Measurements from ENCODE around the gene ZNF501.

Gene ZNF501

DNA sequence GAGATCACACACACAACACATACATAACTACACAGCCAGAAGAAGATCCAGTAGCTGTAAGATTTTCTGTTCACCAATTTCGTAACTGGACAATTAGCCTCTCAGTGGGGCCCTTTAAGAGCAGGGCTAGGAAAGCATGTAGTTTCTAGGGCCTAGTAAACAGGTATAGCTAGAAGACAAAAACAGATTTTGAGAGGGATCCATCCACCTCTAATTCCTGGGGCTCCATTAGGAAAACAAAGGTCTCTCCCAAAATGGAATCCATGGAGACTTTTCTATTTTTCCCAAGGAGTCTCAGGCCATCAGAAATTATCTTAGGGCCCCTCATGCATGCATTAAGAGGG lies 42.6 kb downstream of the ZNF501 start:
- no peak overlapping the region for H3K27ac ChIP-seq
- no peaks in the 10 kb centered on the region for H3K27me3 ChIP-seq
- H3K4me1 ChIP-seq (ENCODE audit: control insufficient read depth in 1 of 2, insufficient read depth in 1 of 2, low read depth in 1 of 2, low read length in 1 of 2) = no peaks in the 10 kb centered on the region
- TF ChIP-seq, protein P1, sequence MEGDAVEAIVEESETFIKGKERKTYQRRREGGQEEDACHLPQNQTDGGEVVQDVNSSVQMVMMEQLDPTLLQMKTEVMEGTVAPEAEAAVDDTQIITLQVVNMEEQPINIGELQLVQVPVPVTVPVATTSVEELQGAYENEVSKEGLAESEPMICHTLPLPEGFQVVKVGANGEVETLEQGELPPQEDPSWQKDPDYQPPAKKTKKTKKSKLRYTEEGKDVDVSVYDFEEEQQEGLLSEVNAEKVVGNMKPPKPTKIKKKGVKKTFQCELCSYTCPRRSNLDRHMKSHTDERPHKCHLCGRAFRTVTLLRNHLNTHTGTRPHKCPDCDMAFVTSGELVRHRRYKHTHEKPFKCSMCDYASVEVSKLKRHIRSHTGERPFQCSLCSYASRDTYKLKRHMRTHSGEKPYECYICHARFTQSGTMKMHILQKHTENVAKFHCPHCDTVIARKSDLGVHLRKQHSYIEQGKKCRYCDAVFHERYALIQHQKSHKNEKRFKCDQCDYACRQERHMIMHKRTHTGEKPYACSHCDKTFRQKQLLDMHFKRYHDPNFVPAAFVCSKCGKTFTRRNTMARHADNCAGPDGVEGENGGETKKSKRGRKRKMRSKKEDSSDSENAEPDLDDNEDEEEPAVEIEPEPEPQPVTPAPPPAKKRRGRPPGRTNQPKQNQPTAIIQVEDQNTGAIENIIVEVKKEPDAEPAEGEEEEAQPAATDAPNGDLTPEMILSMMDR (IDR thresholded peaks at IDR 0.05) = no peak
- peaks cover 18% of the 10 kb centered on the region for H3K36me3 ChIP-seq
- peaks cover 15% of the 10 kb centered on the region for H3K9me3 ChIP-seq
- H3K4me3 ChIP-seq (ENCODE audit: low read depth in 1 of 2, low read length in 1 of 2) = no peak overlapping the region

DNA sequence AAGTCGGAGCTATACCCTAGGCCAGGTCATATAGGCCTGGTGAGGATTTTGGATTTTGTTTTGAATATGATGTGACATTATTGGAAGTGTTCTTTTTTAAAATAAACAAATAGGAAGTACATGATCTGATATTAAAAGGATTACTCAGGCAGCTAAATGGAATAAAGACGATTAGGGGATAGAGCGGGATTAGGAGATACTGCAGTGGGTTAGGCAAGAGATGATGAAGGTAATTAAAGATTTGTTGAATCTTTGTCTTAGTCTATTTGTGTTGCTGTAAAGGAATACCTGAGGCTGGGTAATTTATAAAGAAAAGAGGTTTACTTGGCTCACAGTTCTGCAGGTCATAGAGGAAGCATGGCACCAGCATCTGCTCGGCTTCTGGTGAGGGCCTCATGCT lies 53.5 kb downstream of the ZNF501 start:
- Histone ChIP-seq H3K4me3 (ENCODE audit: low read depth in 1 of 2, low read length in 1 of 2) (no peak overlapping the region), H3K9me3 (no peaks in the 10 kb centered on the region), H3K27ac (no peak overlapping the region), H3K27me3 (no peaks in the 10 kb centered on the region), H3K36me3 (peaks cover 37% of the 10 kb centered on the region), H3K4me1 (ENCODE audit: control insufficient read depth in 1 of 2, insufficient read depth in 1 of 2, low read depth in 1 of 2, low read length in 1 of 2) (no peaks in the 10 kb centered on the region)
- TF ChIP-seq, protein P1 (IDR thresholded peaks at IDR 0.05) = no peak
